Activated CD4-positive, alpha-beta T cell treated with anti-CD3 and anti-CD28 coated beads, Interleukin-2, amount 10 ng/mL, durations not matched to agents 24 days and 14 days (primary cell): ENCODE measurements around the gene PTRHD1. TPM values are rescaled to one million over a fixed set of nuclear protein-coding genes. Genes with fewer than 3 reads are reported as not detected.
"Not testable (repeated sequence)": the region's sequence is repeated elsewhere in the genome, so short reads cannot be mapped to it uniquely, and the experiment has no call there.

Experiments used
- DNase-seq: peaks from one replicate; pipeline ENCODE4 v3.0.0; 2022
- H3K27ac Mint-ChIP-seq: one replicate; pipeline ENCODE4 v1.8.0; 2022; ENCODE audit warnings: mild to moderate bottlenecking, mixed read lengths
- H3K27me3 Mint-ChIP-seq: one replicate; pipeline ENCODE4 v1.8.0; 2022; ENCODE audit warnings: mixed read lengths
- H3K36me3 Mint-ChIP-seq: one replicate; pipeline ENCODE4 v1.8.0; 2022; ENCODE audit warnings: low read depth, mild to moderate bottlenecking, mixed read lengths
- H3K4me1 Mint-ChIP-seq: one replicate; pipeline ENCODE4 v1.8.0; 2021; ENCODE audit warnings: mixed read lengths
- H3K4me3 Mint-ChIP-seq: one replicate; pipeline ENCODE4 v1.8.0; 2022; ENCODE audit warnings: mild to moderate bottlenecking, moderate library complexity, mixed read lengths
- H3K9me3 Mint-ChIP-seq: one replicate; pipeline ENCODE4 v1.8.0; 2021; ENCODE audit warnings: mixed read lengths
- intact Hi-C: fragments of 100-400 bp; cut with micrococcal nuclease; formaldehyde crosslinking; loops from one replicate; pipeline ENCODE4 v1.15.1; 2023
- total RNA-seq: library from RNA; stranded (reverse); gene quantifications from 2 replicates; pipeline ENCODE4 v1.2.3, GENCODE V29; 2022

The PTRHD1 gene
- 21.7 and 22.2 TPM in 2 replicates for total RNA-seq

- peaks cover 39% of the 10 kb centered on the region for H3K36me3 Mint-ChIP-seq
- DNase-seq: peak; percentile 98
Observed at GRCh38 chr2:24792874-24793760, at the start of gene PTRHD1, which contains the start of gene CENPO. Gene PTRHD1, minus strand, starts transcription at chr2:24793391. Its CDS starts 14 bp downstream, at chr2:24793377. Gene CENPO, plus strand, starts transcription at chr2:24793425. Its CDS starts 495 bp downstream, at chr2:24793920.

GRCh38 chr2:24842081-24843050 is 49.2 kb upstream of the PTRHD1 start:
- no peaks in the 10 kb centered on the region for H3K9me3 Mint-ChIP-seq
- no peak overlapping the region for H3K27ac Mint-ChIP-seq
- H3K4me1 Mint-ChIP-seq: no peaks in the 10 kb centered on the region
- H3K4me3 Mint-ChIP-seq: no peak overlapping the region
- no peak for DNase-seq
- peaks cover 14% of the 10 kb centered on the region for H3K36me3 Mint-ChIP-seq
- intact Hi-C loops: no loop called here
- H3K27me3 Mint-ChIP-seq: no peaks in the 10 kb centered on the region

More at GRCh38 chr2:24792874-24793760, at the start of gene PTRHD1, which contains the start of gene CENPO:
- Mint-ChIP-seq H3K4me1 (peaks cover 37% of the 10 kb centered on the region), H3K9me3 (peaks cover 6% of the 10 kb centered on the region), H3K4me3 (peak within 1 kb of the TSS; percentile 98), H3K27ac (peak within 1 kb of the TSS; percentile 99), H3K27me3 (peaks cover 2% of the 10 kb centered on the region)
- intact Hi-C loops: loop anchor here (2.0 to 5.0 kb wide), 5 partner anchors 34 to 302 kb away; partner anchors contain the start of genes DNAJC27, EFR3B and NCOA1

GRCh38 chr2:24840962-24841945 is 48.1 kb upstream of the PTRHD1 start:
- DNase-seq: no peak
- intact Hi-C loops: no loop called here
- H3K36me3 Mint-ChIP-seq: peaks cover 18% of the 10 kb centered on the region
- no peaks in the 10 kb centered on the region for H3K9me3 Mint-ChIP-seq
- H3K4me1 Mint-ChIP-seq: no peaks in the 10 kb centered on the region
- H3K27me3 Mint-ChIP-seq: no peaks in the 10 kb centered on the region
- H3K27ac Mint-ChIP-seq: peak overlapping the region; percentile 28
- H3K4me3 Mint-ChIP-seq: no peak overlapping the region

- Mint-ChIP-seq H3K9me3 (no peaks in the 10 kb centered on the region), H3K27me3 (no peaks in the 10 kb centered on the region), H3K4me3 (no peak overlapping the region), H3K27ac (no peak overlapping the region), H3K4me1 (no peaks in the 10 kb centered on the region), H3K36me3 (peaks cover 21% of the 10 kb centered on the region)
- intact Hi-C loops: no loop called here
- no peak for DNase-seq
Observed at GRCh38 chr2:24840164-24840869, 47.1 kb upstream of the PTRHD1 start.

GRCh38 chr2:24839729-24840128 is 46.5 kb upstream of the PTRHD1 start:
- H3K36me3 Mint-ChIP-seq: peaks cover 19% of the 10 kb centered on the region
- no peak overlapping the region for H3K27ac Mint-ChIP-seq
- no peak for DNase-seq
- no peaks in the 10 kb centered on the region for H3K4me1 Mint-ChIP-seq
- no peaks in the 10 kb centered on the region for H3K27me3 Mint-ChIP-seq
- no peak overlapping the region for H3K4me3 Mint-ChIP-seq
- intact Hi-C loops: no loop called here
- H3K9me3 Mint-ChIP-seq: no peaks in the 10 kb centered on the region

GRCh38 chr2:24838541-24838940 is 45.4 kb upstream of the PTRHD1 start:
- no peaks in the 10 kb centered on the region for H3K4me1 Mint-ChIP-seq
- peaks cover 20% of the 10 kb centered on the region for H3K36me3 Mint-ChIP-seq
- H3K4me3 Mint-ChIP-seq: no peak overlapping the region
- H3K27me3 Mint-ChIP-seq: no peaks in the 10 kb centered on the region
- intact Hi-C loops: no loop called here
- no peak for DNase-seq
- H3K9me3 Mint-ChIP-seq: no peaks in the 10 kb centered on the region
- H3K27ac Mint-ChIP-seq: no peak overlapping the region

GRCh38 chr2:24837996-24838513 is 44.9 kb upstream of the PTRHD1 start:
- H3K9me3 Mint-ChIP-seq: no peaks in the 10 kb centered on the region
- H3K27me3 Mint-ChIP-seq: no peaks in the 10 kb centered on the region
- H3K36me3 Mint-ChIP-seq: peaks cover 23% of the 10 kb centered on the region
- no peak overlapping the region for H3K27ac Mint-ChIP-seq
- intact Hi-C loops: no loop called here
- DNase-seq: no peak
- H3K4me1 Mint-ChIP-seq: no peaks in the 10 kb centered on the region
- no peak overlapping the region for H3K4me3 Mint-ChIP-seq

GRCh38 chr2:24836706-24837105 is 43.5 kb upstream of the PTRHD1 start:
- intact Hi-C loops: no loop called here
- DNase-seq: no peak
- Mint-ChIP-seq H3K4me3 (no peak overlapping the region), H3K4me1 (no peaks in the 10 kb centered on the region), H3K27ac (no peak overlapping the region), H3K9me3 (no peaks in the 10 kb centered on the region), H3K27me3 (no peaks in the 10 kb centered on the region), H3K36me3 (peaks cover 23% of the 10 kb centered on the region)

GRCh38 chr2:24836206-24836605 is 43.0 kb upstream of the PTRHD1 start:
- Mint-ChIP-seq H3K36me3 (peaks cover 23% of the 10 kb centered on the region), H3K9me3 (no peaks in the 10 kb centered on the region), H3K4me3 (no peak overlapping the region), H3K27ac (no peak overlapping the region), H3K4me1 (no peaks in the 10 kb centered on the region), H3K27me3 (no peaks in the 10 kb centered on the region)
- DNase-seq: no peak
- intact Hi-C loops: no loop called here

- H3K4me1 Mint-ChIP-seq, H3K27me3 Mint-ChIP-seq, H3K27ac Mint-ChIP-seq, DNase-seq, H3K9me3 Mint-ChIP-seq, intact Hi-C loops, H3K4me3 Mint-ChIP-seq: not testable (repeated sequence)
- H3K36me3 Mint-ChIP-seq: peaks cover 23% of the 10 kb centered on the region
Observed at GRCh38 chr2:24835411-24835810, 42.2 kb upstream of the PTRHD1 start.

- H3K36me3 Mint-ChIP-seq: peaks cover 23% of the 10 kb centered on the region
- H3K27me3 Mint-ChIP-seq: no peaks in the 10 kb centered on the region
- intact Hi-C loops: no loop called here
- no peak overlapping the region for H3K4me3 Mint-ChIP-seq
- H3K27ac Mint-ChIP-seq: no peak overlapping the region
- H3K9me3 Mint-ChIP-seq: no peaks in the 10 kb centered on the region
- DNase-seq: no peak
- H3K4me1 Mint-ChIP-seq: no peaks in the 10 kb centered on the region
Observed at GRCh38 chr2:24834733-24835395, 41.7 kb upstream of the PTRHD1 start.
